Neural cell (in vitro differentiated cells): Measurements from ENCODE around the gene PSD2.

Source experiments
- CTCF ChIP-seq: fragments of 450-650 bp; IDR thresholded peaks from 2 replicates; pipeline ENCODE4 v1.5.1; 2014; ENCODE audit warnings: antibody characterized with exemption, mild to moderate bottlenecking, moderate library complexity; ENCODE audit not compliant: poor library complexity, severe bottlenecking
- EP300 ChIP-seq: fragments of 450-650 bp; conservative IDR thresholded peaks from 2 replicates; pipeline ENCODE4 v1.6.1; 2014; ENCODE audit warnings: antibody characterized with exemption, mild to moderate bottlenecking, moderate library complexity; ENCODE audit not compliant: poor library complexity, severe bottlenecking
- EZH2 ChIP-seq: fragments of 200-600, 300-800 bp; shearing (Covaris generic), sonication (generic); IDR thresholded peaks from 2 replicates; pipeline ENCODE4 v1.6.1; 2014; ENCODE audit warnings: antibody characterized with exemption, low read length, borderline replicate concordance, mild to moderate bottlenecking; ENCODE audit not compliant: insufficient read depth, poor library complexity, severe bottlenecking
- MXI1 ChIP-seq: fragments of 450-650 bp; conservative IDR thresholded peaks from 2 replicates; pipeline ENCODE4 v1.6.1; 2014; ENCODE audit warnings: antibody characterized with exemption, mild to moderate bottlenecking; ENCODE audit not compliant: poor library complexity, severe bottlenecking
- POLR2AphosphoS5 ChIP-seq: IDR thresholded peaks from 2 replicates; pipeline ENCODE4 v1.6.1; 2012
- SMC3 ChIP-seq: fragments of 450-650 bp; conservative IDR thresholded peaks from 2 replicates; pipeline ENCODE4 v1.6.1; 2014; ENCODE audit warnings: antibody characterized with exemption, mild to moderate bottlenecking, moderate library complexity; ENCODE audit not compliant: poor library complexity
- TAF1 ChIP-seq: IDR thresholded peaks from 2 replicates; pipeline ENCODE4 v1.6.1; 2012; ENCODE audit warnings: low read depth
- TF ChIP-seq, protein P1 (sequence below): IDR thresholded peaks from 2 replicates; pipeline ENCODE4 v1.6.1; 2012; ENCODE audit warnings: borderline replicate concordance

DNA sequence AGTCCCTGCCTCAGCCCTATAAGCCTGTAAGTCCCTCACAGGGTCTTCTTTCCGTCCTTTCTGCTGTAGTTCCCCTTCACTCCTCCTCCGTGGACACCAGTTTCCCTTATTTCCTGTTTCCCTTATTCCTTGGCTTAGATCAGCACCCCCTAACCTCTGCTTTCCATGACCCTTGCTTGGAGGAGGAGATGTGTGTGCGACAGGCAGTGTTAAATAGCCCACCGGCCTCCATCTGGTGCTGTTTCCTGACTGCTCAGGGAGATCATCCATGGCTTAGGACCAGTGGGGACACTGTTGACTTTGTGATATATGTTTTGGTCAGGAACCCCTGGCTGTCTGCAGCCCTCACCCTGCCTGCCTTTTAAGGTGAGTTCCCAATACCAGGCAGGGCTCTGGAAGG is 34.1 kb upstream of the PSD2 start:
- TF ChIP-seq MXI1 (no peak), POLR2AphosphoS5 (no peak), CTCF (no peak), EP300 (no peak), EZH2 (no peak), TAF1 (no peak), SMC3 (no peak)
- TF ChIP-seq, protein P1, sequence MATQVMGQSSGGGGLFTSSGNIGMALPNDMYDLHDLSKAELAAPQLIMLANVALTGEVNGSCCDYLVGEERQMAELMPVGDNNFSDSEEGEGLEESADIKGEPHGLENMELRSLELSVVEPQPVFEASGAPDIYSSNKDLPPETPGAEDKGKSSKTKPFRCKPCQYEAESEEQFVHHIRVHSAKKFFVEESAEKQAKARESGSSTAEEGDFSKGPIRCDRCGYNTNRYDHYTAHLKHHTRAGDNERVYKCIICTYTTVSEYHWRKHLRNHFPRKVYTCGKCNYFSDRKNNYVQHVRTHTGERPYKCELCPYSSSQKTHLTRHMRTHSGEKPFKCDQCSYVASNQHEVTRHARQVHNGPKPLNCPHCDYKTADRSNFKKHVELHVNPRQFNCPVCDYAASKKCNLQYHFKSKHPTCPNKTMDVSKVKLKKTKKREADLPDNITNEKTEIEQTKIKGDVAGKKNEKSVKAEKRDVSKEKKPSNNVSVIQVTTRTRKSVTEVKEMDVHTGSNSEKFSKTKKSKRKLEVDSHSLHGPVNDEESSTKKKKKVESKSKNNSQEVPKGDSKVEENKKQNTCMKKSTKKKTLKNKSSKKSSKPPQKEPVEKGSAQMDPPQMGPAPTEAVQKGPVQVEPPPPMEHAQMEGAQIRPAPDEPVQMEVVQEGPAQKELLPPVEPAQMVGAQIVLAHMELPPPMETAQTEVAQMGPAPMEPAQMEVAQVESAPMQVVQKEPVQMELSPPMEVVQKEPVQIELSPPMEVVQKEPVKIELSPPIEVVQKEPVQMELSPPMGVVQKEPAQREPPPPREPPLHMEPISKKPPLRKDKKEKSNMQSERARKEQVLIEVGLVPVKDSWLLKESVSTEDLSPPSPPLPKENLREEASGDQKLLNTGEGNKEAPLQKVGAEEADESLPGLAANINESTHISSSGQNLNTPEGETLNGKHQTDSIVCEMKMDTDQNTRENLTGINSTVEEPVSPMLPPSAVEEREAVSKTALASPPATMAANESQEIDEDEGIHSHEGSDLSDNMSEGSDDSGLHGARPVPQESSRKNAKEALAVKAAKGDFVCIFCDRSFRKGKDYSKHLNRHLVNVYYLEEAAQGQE, result no peak
